Endothelial cell of umbilical vein (primary cell): ENCODE data around the gene SPAG7. TPM values are rescaled to one million over a fixed set of nuclear protein-coding genes. Genes with fewer than 3 reads are reported as not detected.

Experiments
- BruUV-seq: library from RNA; stranded (reverse); fragments of 400-500 nt; replicated peaks from 2 replicates; lab custom pipeline; 2021; lab: Mats Ljungman, UMichigan
- CTCF ChIA-PET: fragments of 300-600, 350-600 bp; sonication (Branson Sonifier 250); formaldehyde crosslinking; loops from one replicate; lab custom pipeline; 2021; ENCODE audit warnings: antibody characterized with exemption, inconsistent platforms; lab: Charles Lee
- POLR2A ChIA-PET: fragments of 300-600, 350-600 bp; sonication (Branson Sonifier 250); formaldehyde crosslinking; loops from one replicate; lab custom pipeline; 2021; ENCODE audit warnings: antibody characterized with exemption, inconsistent platforms; lab: Charles Lee
- DNase-seq: peaks from one replicate; pipeline ENCODE4 v3.0.0-alpha.2; 2011; ENCODE audit warnings: low read depth, low spot score
- FAIRE-seq: peaks from 2 replicates; lab custom pipeline; 2011; peaks lifted over from hg19 to GRCh38; lab: Jason Lieb, UNC
- H2AFZ ChIP-seq: 2 replicates; pipeline ENCODE4 v1.6.0; 2012; ENCODE audit warnings: low read depth, low read length, control low read depth, inconsistent platforms
- H3K27ac ChIP-seq: 2 replicates; pipeline ENCODE4 v1.5.1; 2011; ENCODE audit warnings: low read depth, mild to moderate bottlenecking, control low read depth, low read length, moderate library complexity; ENCODE audit not compliant: insufficient read depth
- H3K27me3 ChIP-seq, 2 experiments: 2 replicates each; pipeline versions ENCODE4 v1.6.0 to v1.6.1; 2011; ENCODE audit warnings: low read length in 2 of 2, mixed read lengths in 1 of 2; ENCODE audit not compliant: control insufficient read depth in 2 of 2, insufficient read depth in 2 of 2
- H3K36me3 ChIP-seq, 2 experiments: 2 replicates in 1 of 2; 3 replicates in 1 of 2; pipeline ENCODE4 v1.5.1; 2011; ENCODE audit warnings: low read length in 2 of 2, mild to moderate bottlenecking in 1 of 2, moderate library complexity in 1 of 2; ENCODE audit not compliant: control insufficient read depth in 2 of 2, insufficient read depth in 2 of 2; ENCODE audit errors: extremely low read depth in 1 of 2
- H3K4me1 ChIP-seq: 3 replicates; pipeline ENCODE4 v1.5.1; 2011; ENCODE audit warnings: mild to moderate bottlenecking, low read length; ENCODE audit not compliant: control insufficient read depth, insufficient read depth; ENCODE audit errors: extremely low read depth
- H3K4me2 ChIP-seq: 2 replicates; pipeline ENCODE4 v1.6.1; 2011; ENCODE audit warnings: low read length, control low read depth, mixed read lengths; ENCODE audit not compliant: insufficient read depth
- H3K4me3 ChIP-seq, 3 experiments: fragments of 200-600 bp in 1 of 3; sonication (generic), shearing (Covaris generic) in 1 of 3; replicated peaks in 1 of 3; 2 replicates each; pipeline ENCODE4 v1.5.1; 2011 to 2016; ENCODE audit warnings: control low read depth in 3 of 3, low read length in 3 of 3, mild to moderate bottlenecking in 2 of 3, inconsistent platforms in 1 of 3, low read depth in 1 of 3, moderate library complexity in 1 of 3; ENCODE audit not compliant: insufficient read depth in 1 of 3
- H3K79me2 ChIP-seq: 2 replicates; pipeline ENCODE4 v1.6.0; 2012; ENCODE audit warnings: low read length, inconsistent platforms; ENCODE audit not compliant: control insufficient read depth, insufficient read depth
- H3K9ac ChIP-seq: replicated peaks from 2 replicates; pipeline ENCODE3; 2011; ENCODE audit warnings: low read length, control low read depth; ENCODE audit not compliant: insufficient read depth; ENCODE audit errors: extremely low read depth
- H3K9me1 ChIP-seq: replicated peaks from 3 replicates; pipeline ENCODE4 v1.6.0; 2011; ENCODE audit warnings: mild to moderate bottlenecking, low read length; ENCODE audit not compliant: control insufficient read depth, insufficient read depth; ENCODE audit errors: extremely low read depth
- H3K9me3 ChIP-seq: replicated peaks from 2 replicates; pipeline ENCODE4 v1.5.1; 2012; ENCODE audit warnings: low read length, inconsistent platforms; ENCODE audit not compliant: control insufficient read depth, insufficient read depth
- H4K20me1 ChIP-seq: replicated peaks from 2 replicates; pipeline ENCODE3; 2011; ENCODE audit warnings: mild to moderate bottlenecking, low read length; ENCODE audit not compliant: control insufficient read depth, insufficient read depth; ENCODE audit errors: extremely low read depth
- EZH2 ChIP-seq: IDR thresholded peaks from 2 replicates; pipeline ENCODE4 v1.6.1; 2012; ENCODE audit warnings: borderline replicate concordance, low read depth, mild to moderate bottlenecking, moderate library complexity, low read length, inconsistent platforms; ENCODE audit not compliant: severe bottlenecking
- FOS ChIP-seq: IDR thresholded peaks from 2 replicates; pipeline ENCODE4 v1.6.1; 2011; ENCODE audit warnings: mild to moderate bottlenecking, low read length, moderate library complexity, borderline replicate concordance; ENCODE audit not compliant: insufficient read depth
- GATA2 ChIP-seq: IDR thresholded peaks from 2 replicates; pipeline ENCODE4 v1.7.0; 2011; ENCODE audit warnings: low read depth, mild to moderate bottlenecking, moderate library complexity, mixed read lengths, low read length; ENCODE audit not compliant: insufficient read length, insufficient read depth
- JUN ChIP-seq: IDR thresholded peaks from 2 replicates; pipeline ENCODE4 v1.6.1; 2011; ENCODE audit warnings: borderline replicate concordance, low read depth; ENCODE audit not compliant: insufficient read length, insufficient read depth
- MYC ChIP-seq: IDR thresholded peaks from one replicate; pipeline ENCODE4 v1.6.1; 2011; ENCODE audit warnings: mild to moderate bottlenecking, low read depth, low read length
- POLR2A ChIP-seq: IDR thresholded peaks from 2 replicates; pipeline ENCODE4 v1.6.1; 2012; ENCODE audit warnings: low read depth, mild to moderate bottlenecking, control low read depth, low read length
- POLR2AphosphoS5 ChIP-seq: IDR thresholded peaks from 2 replicates; pipeline ENCODE4 v1.6.1; 2012; ENCODE audit warnings: low read depth, mild to moderate bottlenecking, control low read depth, low read length, moderate library complexity; ENCODE audit not compliant: insufficient read depth
- dilution Hi-C: fragments of 300-500 bp; cut with MboI; formaldehyde crosslinking; loops from one replicate; pipeline ENCODE4 v1.15.0; 2019; ENCODE audit warnings: low sequenced_read_pairs; ENCODE audit not compliant: extremely low pct_ligation_motif_present
- intact Hi-C: fragments of 100-400 bp; cut with micrococcal nuclease; formaldehyde crosslinking; loops from one replicate; pipeline ENCODE4 v1.10.0; 2022
- polyA plus RNA-seq, 4 experiments: library from polyadenylated mRNA; depleted of rRNA in 3 of 4; stranded (reverse) in 3 of 4; unstranded in 1 of 4; fragments of >200 nt; gene quantifications; 2 replicates each; pipeline versions ENCODE4 v1.2.1 to v1.2.3, GENCODE V29; 2011 to 2012; ENCODE audit warnings: missing spikeins in 1 of 4
- total RNA-seq: library from RNA; stranded (reverse); gene quantifications from 2 replicates; pipeline ENCODE4 v1.2.3, GENCODE V29; 2021
- TF ChIP-seq, protein P1 (sequence below): IDR thresholded peaks from 2 replicates; pipeline ENCODE4 v1.6.1; 2011; ENCODE audit not compliant: insufficient read depth, insufficient read length
- TF ChIP-seq, protein P2 (sequence below), 2 donors: IDR thresholded peaks; 1 replicate in 1 of 2; 2 replicates in 1 of 2; pipeline ENCODE4 v1.5.1; 2011; ENCODE audit warnings: low read length in 2 of 2, mild to moderate bottlenecking in 2 of 2, moderate library complexity in 2 of 2, control low read depth in 1 of 2, inconsistent platforms in 1 of 2, low read depth in 1 of 2; ENCODE audit not compliant: insufficient read depth in 1 of 2; ENCODE audit errors: extremely low read depth in 1 of 2

Gene SPAG7
- total and polyA plus RNA-seq, 2 donors (not counting 3 experiments of a cell fraction or from before 2014, with no cell fraction given), result 68.6 to 75.2 TPM

DNA sequence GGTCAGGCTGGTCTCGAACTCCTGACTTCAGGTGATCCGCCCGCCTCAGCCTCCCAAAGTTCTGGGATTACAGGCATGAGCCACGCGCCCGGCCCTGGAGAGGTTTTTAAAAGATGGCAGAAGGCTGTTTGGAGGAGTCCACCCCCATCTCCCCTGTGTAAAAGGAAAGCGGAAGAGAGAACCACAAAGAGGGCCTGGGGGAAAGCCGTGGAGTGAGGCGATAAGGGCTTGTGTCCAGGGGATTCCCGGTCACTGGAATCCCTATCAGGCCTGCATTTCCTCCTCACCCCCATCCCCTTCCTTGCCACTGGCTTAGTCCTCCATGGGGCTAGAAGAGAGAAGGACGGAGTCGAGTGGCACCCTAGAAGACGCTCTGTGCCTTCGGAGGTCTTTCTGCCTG lies 35.7 kb downstream of the SPAG7 start, which contains the start of gene GP1BA:
Gene GP1BA, plus strand, starts transcription at position 315 of the 400 bp plus-strand sequence. CDS start 328 bp downstream, outside the sequence.
- H3K4me1 ChIP-seq, result peaks cover 7% of the 10 kb centered on the region
- dilution Hi-C loops (no loop called here), intact Hi-C loops (no loop called here)
- no peaks in the 10 kb centered on the region for H4K20me1 ChIP-seq
- no peak within 1 kb of the TSS for H3K4me2 ChIP-seq
- no peaks in the 10 kb centered on the region for H3K9me3 ChIP-seq
- FAIRE-seq (no peak), DNase-seq (no peak)
- POLR2A ChIA-PET, result no interaction called here
- CTCF ChIA-PET, result interaction anchor here (1.2 kb wide), 1 partner anchor 23 kb away, joined by 3 read pairs; no protein-coding TSS in a partner anchor
- no peak within 1 kb of the TSS for H3K27ac ChIP-seq
- no TSS peak for BruUV-seq
- H3K9ac ChIP-seq, result no peak within 1 kb of the TSS
- peaks cover 0 to 6% of the 10 kb centered on the region in 2 experiments for H3K36me3 ChIP-seq
- H2AFZ ChIP-seq, result no peak within 1 kb of the TSS
- TF ChIP-seq FOS (no peak), POLR2AphosphoS5 (no peak)
- no peaks in the 10 kb centered on the region for H3K9me1 ChIP-seq
- no peaks in the 10 kb centered on the region for H3K79me2 ChIP-seq
- no peak within 1 kb of the TSS for H3K4me3 ChIP-seq
- H3K27me3 ChIP-seq, result no peaks in the 10 kb centered on the region

DNA sequence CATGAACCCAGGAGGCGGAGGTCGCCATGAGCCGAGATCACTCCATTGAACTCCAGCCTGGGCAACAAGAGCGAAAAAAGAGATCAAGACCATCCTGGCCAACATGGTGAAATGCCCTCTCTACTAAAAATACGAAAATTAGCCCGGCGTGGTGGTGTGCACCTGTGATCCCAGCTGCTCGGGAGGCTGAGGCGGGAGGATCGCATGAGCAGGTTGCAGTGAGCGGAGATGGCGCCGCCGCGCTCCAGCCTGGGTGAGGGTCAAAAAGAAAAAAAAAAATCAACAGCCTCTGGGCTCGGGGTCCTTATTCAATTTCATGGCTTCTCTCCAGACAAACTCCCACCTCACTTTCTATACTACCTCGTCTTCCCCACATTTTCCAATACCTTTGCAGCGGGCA lies 38.7 kb downstream of the SPAG7 start:
- dilution Hi-C loops, result no loop called here
- H3K4me3 ChIP-seq, result no peak overlapping the region
- TSS peak; percentile 9 for BruUV-seq
- H3K36me3 ChIP-seq, result no peaks in the 10 kb centered on the region
- DNase-seq, result no peak
- CTCF ChIA-PET, result interaction anchor here (1.7 kb wide), 1 partner anchor 9 kb away, joined by 6 read pairs; no protein-coding TSS in a partner anchor
- POLR2A ChIA-PET, result no interaction called here
- no peaks in the 10 kb centered on the region for H3K9me3 ChIP-seq
- no peaks in the 10 kb centered on the region for H3K4me1 ChIP-seq
- TF ChIP-seq, protein P1, sequence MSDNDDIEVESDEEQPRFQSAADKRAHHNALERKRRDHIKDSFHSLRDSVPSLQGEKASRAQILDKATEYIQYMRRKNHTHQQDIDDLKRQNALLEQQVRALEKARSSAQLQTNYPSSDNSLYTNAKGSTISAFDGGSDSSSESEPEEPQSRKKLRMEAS, result no peak
- TF ChIP-seq POLR2AphosphoS5, result no peak
- no peak for TF ChIP-seq FOS
- TF ChIP-seq MYC, result no peak
- TF ChIP-seq, protein P2, sequence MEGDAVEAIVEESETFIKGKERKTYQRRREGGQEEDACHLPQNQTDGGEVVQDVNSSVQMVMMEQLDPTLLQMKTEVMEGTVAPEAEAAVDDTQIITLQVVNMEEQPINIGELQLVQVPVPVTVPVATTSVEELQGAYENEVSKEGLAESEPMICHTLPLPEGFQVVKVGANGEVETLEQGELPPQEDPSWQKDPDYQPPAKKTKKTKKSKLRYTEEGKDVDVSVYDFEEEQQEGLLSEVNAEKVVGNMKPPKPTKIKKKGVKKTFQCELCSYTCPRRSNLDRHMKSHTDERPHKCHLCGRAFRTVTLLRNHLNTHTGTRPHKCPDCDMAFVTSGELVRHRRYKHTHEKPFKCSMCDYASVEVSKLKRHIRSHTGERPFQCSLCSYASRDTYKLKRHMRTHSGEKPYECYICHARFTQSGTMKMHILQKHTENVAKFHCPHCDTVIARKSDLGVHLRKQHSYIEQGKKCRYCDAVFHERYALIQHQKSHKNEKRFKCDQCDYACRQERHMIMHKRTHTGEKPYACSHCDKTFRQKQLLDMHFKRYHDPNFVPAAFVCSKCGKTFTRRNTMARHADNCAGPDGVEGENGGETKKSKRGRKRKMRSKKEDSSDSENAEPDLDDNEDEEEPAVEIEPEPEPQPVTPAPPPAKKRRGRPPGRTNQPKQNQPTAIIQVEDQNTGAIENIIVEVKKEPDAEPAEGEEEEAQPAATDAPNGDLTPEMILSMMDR (IDR thresholded peaks at IDR 0.05; ENCODE audit: extremely low read depth in 1 of 2, insufficient read depth in 1 of 2, low read depth in 1 of 2, low read length in 2 of 2), result no peak
- no peak for TF ChIP-seq EZH2
- no peak for TF ChIP-seq POLR2A
- no peak for TF ChIP-seq JUN
- TF ChIP-seq GATA2, result no peak
- H2AFZ ChIP-seq, result no peak overlapping the region
- intact Hi-C loops, result no loop called here
- no peak overlapping the region for H3K9ac ChIP-seq
- no peaks in the 10 kb centered on the region for H4K20me1 ChIP-seq
- H3K79me2 ChIP-seq, result no peaks in the 10 kb centered on the region
- no peaks in the 10 kb centered on the region for H3K27me3 ChIP-seq
- no peak for FAIRE-seq
- no peak overlapping the region for H3K4me2 ChIP-seq
- H3K27ac ChIP-seq, result no peak overlapping the region
- no peaks in the 10 kb centered on the region for H3K9me1 ChIP-seq
